Chondrocyte (in vitro differentiated cells): ENCODE data around the gene OTUD1. TPM values are rescaled to one million over a fixed set of nuclear protein-coding genes. Genes with fewer than 3 reads are reported as not detected.

ENCODE experiments used
- DNase-seq: peaks from one replicate; pipeline ENCODE4 v3.0.0; 2021; ENCODE audit warnings: mixed read lengths, low spot score
- H3K27ac Mint-ChIP-seq: one replicate; pipeline ENCODE4 v1.8.0; 2021; ENCODE audit warnings: mild to moderate bottlenecking, moderate library complexity, mixed read lengths; ENCODE audit not compliant: unreplicated experiment
- H3K27me3 Mint-ChIP-seq: 2 replicates; pipeline ENCODE4 v1.8.0; 2021; ENCODE audit warnings: low read depth, mixed read lengths
- H3K36me3 Mint-ChIP-seq: 2 replicates; pipeline ENCODE4 v1.8.0; 2021; ENCODE audit warnings: low read depth, mixed read lengths
- H3K4me1 Mint-ChIP-seq: 2 replicates; pipeline ENCODE4 v1.8.0; 2021; ENCODE audit warnings: low read depth, mild to moderate bottlenecking, mixed read lengths
- H3K4me3 Mint-ChIP-seq: one replicate; pipeline ENCODE4 v1.8.0; 2021; ENCODE audit warnings: mild to moderate bottlenecking, moderate library complexity, mixed read lengths; ENCODE audit not compliant: unreplicated experiment
- H3K9me3 Mint-ChIP-seq: 2 replicates; pipeline ENCODE4 v1.8.0; 2021; ENCODE audit warnings: low read depth, mixed read lengths
- CTCF ChIP-seq: fragments of 200-600 bp; sonication (generic); IDR thresholded peaks from 2 replicates; pipeline ENCODE4 v1.5.0; 2021; ENCODE audit warnings: antibody characterized with exemption, mild to moderate bottlenecking, moderate library complexity
- microRNA-seq: library from miRNA; unstranded; fragments of <30 nt; microRNA quantifications from one replicate; pipeline ENCODE4 v1.2.0, GENCODE V29; 2020; ENCODE audit warnings: borderline number of aligned reads
- total RNA-seq: library from RNA; stranded (reverse); gene quantifications from 3 replicates; pipeline ENCODE4 v1.2.1, GENCODE V29; 2021

Gene OTUD1
- total RNA-seq, 1 donor from 2014 or later, result 11.3 TPM

DNA sequence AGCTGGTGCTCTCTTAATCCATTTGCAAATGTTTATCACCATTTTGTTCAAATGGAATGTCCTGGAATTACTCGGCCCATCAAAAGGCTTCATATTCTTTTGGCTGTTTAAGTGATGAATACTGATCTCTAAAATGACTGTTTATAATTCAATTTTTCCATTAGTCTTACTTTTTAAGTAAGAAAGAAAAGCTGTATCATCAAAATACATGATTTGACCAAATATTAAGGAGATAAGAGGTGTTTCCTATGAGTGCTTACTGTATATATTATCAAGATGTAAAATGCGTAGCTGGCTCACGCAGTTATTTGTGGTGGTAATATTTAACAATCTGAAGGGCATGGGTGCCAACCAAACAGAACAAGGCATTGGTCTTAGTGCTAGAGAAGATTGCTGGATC, 51.2 kb downstream of the OTUD1 start:
- DNase-seq, result no peak
- H3K9me3 Mint-ChIP-seq, result no peaks in the 10 kb centered on the region
- no peaks in the 10 kb centered on the region for H3K4me1 Mint-ChIP-seq

More for the DNA sequence above, 51.2 kb downstream of the OTUD1 start:
- no peaks in the 10 kb centered on the region for H3K36me3 Mint-ChIP-seq
- no peak overlapping the region for H3K27ac Mint-ChIP-seq
- no peak overlapping the region for H3K4me3 Mint-ChIP-seq
- no peak for TF ChIP-seq CTCF
- peaks cover 8% of the 10 kb centered on the region for H3K27me3 Mint-ChIP-seq

Small RNAs within 50 kb of the gene (microRNA-seq; reads per million reads assigned to microRNA genes)
- gene MIR1254-2, result not detected

Other genes starting within 250 kb of the OTUD1 start
- gene PTF1A, start 246.8 kb upstream of the OTUD1 start, total RNA-seq, result not detected in 3 replicates
- not detected in 3 replicates for gene C10orf67, start 94.3 kb upstream of the OTUD1 start, total RNA-seq